ENCODE measurements around the gene PIP4K2A. TPM values are rescaled to one million over a fixed set of nuclear protein-coding genes. Genes with fewer than 3 reads are reported as not detected.

Gene PIP4K2A
- total RNA-seq, 6 experiments from 2014 or later, result 50.1 to 67.9 (median 58.9) TPM

DNA sequence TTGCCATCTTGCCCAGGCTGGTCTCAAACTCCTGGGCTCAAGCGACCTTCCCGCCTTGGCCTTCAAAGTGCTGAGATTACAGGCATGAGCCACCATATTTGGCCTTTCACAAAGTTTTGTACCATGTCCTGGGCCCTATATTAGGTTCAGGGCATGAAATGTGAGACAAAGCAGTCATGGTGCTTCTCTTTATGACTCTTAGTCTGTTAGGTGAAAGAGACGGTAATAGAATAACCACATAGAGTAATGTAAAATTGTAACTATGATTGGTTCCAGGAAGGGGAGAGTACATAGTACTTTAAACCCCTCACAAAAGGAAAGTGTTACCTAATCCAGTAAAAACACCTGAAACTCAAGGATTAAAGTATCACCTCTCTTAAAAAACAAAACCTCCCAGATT, 224.4 kb downstream of the PIP4K2A start:
- Mint-ChIP-seq H3K4me1 (ENCODE audit: low read depth) (no peaks in the 10 kb centered on the region), H3K27me3 (ENCODE audit: insufficient read depth) (peaks cover 6% of the 10 kb centered on the region; the same call in 1 of the 2 replicates), H3K27ac (no peak overlapping the region), H3K9me3 (no peaks in the 10 kb centered on the region), H3K36me3 (ENCODE audit: low read depth) (no peaks in the 10 kb centered on the region), H3K4me3 (no peak overlapping the region)
- TF ChIP-seq, protein P1, sequence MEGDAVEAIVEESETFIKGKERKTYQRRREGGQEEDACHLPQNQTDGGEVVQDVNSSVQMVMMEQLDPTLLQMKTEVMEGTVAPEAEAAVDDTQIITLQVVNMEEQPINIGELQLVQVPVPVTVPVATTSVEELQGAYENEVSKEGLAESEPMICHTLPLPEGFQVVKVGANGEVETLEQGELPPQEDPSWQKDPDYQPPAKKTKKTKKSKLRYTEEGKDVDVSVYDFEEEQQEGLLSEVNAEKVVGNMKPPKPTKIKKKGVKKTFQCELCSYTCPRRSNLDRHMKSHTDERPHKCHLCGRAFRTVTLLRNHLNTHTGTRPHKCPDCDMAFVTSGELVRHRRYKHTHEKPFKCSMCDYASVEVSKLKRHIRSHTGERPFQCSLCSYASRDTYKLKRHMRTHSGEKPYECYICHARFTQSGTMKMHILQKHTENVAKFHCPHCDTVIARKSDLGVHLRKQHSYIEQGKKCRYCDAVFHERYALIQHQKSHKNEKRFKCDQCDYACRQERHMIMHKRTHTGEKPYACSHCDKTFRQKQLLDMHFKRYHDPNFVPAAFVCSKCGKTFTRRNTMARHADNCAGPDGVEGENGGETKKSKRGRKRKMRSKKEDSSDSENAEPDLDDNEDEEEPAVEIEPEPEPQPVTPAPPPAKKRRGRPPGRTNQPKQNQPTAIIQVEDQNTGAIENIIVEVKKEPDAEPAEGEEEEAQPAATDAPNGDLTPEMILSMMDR (IDR thresholded peaks at IDR 0.05), result no peak
- no peak for DNase-seq

DNA sequence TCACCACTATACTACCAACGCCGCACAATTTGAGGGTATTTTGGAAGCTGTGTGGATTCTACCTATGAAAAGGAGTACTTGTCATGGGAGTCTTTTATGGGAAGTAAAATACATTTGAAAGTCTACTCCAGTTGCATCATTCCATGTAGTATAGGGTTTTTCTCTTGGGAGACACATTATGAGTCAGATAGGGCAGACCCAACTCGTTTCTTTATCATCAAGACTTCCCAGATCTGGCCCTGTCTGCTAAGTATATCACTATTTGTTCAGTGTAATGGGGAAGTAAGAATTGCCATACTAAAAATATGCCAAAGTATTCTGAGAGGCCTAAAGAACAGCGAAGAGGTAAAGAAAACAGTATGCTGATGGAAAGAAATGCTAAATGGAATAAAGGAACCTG, 224.9 kb downstream of the PIP4K2A start:
- Mint-ChIP-seq H3K36me3 (ENCODE audit: low read depth) (no peaks in the 10 kb centered on the region), H3K4me1 (ENCODE audit: low read depth) (no peaks in the 10 kb centered on the region), H3K27ac (no peak overlapping the region), H3K27me3 (ENCODE audit: insufficient read depth) (peaks cover 6% of the 10 kb centered on the region; the same call in 1 of the 2 replicates), H3K9me3 (no peaks in the 10 kb centered on the region), H3K4me3 (no peak overlapping the region)
- TF ChIP-seq, protein P1 (IDR thresholded peaks at IDR 0.05), result no peak
- DNase-seq, result no peak

DNA sequence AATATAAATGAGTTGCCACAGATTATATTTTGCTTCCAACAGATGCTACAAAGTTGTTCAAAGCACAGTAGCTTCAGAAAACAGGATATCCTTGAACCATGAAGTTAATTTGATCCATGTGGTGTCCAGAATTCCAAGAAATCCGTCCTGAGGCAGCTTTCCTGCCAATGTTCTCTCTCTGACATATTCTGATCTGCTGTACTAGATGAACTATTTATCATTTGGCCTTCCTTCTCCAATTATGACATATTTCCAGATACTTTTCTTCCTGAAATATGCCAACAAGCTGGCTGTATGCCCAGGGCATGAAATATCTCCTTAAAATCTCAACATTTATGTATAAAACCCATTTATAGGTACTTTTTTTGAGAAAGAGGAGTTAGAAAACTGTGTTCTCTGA, 227.9 kb downstream of the PIP4K2A start:
- no peak for DNase-seq
- no peaks in the 10 kb centered on the region for H3K36me3 Mint-ChIP-seq (ENCODE audit: low read depth)
- peaks cover 5% of the 10 kb centered on the region for H3K4me1 Mint-ChIP-seq (ENCODE audit: low read depth)
- TF ChIP-seq, protein P1 (IDR thresholded peaks at IDR 0.05), result no peak
- no peaks in the 10 kb centered on the region for H3K9me3 Mint-ChIP-seq
- no peak overlapping the region for H3K27ac Mint-ChIP-seq
- no peak overlapping the region for H3K4me3 Mint-ChIP-seq
- peaks cover 6% of the 10 kb centered on the region; the same call in 1 of the 2 replicates for H3K27me3 Mint-ChIP-seq (ENCODE audit: insufficient read depth)

Other genes with a start within 250 kb of the PIP4K2A start
- not detected for gene ARMC3, start 213.5 kb upstream of the PIP4K2A start, total RNA-seq (2021; fragmentation: NEBNext Ultra II Directional; extraction: Animal tissue kit (Norgen Biotek cat#: 25700))